Neural cell (in vitro differentiated cells): ENCODE measurements around the gene PLCB4. TPM values are rescaled to one million over a fixed set of nuclear protein-coding genes. Genes with fewer than 3 reads are reported as not detected.

Experiments used
- H2AFZ ChIP-seq: fragments of 200-600, 300-800 bp; sonication (generic), shearing (Covaris generic); 2 replicates; pipeline ENCODE4 v1.6.0; 2014; ENCODE audit warnings: low read depth, mild to moderate bottlenecking, antibody characterized with exemption, low read length, moderate library complexity
- H3F3A ChIP-seq: fragments of 200-600 bp; shearing (Covaris generic); 2 replicates; pipeline ENCODE4 v1.6.1; 2016; ENCODE audit warnings: mild to moderate bottlenecking, moderate library complexity, mixed read lengths, antibody characterized with exemption, low read length; ENCODE audit not compliant: insufficient read depth, poor library complexity, severe bottlenecking
- H3K27ac ChIP-seq: fragments of 200-600, 300-800 bp; sonication (generic), shearing (Covaris generic); 2 replicates; pipeline ENCODE4 v1.5.1; 2014; ENCODE audit warnings: mild to moderate bottlenecking, low read length, moderate library complexity
- H3K27me3 ChIP-seq: fragments of 300-800, 200-600 bp; sonication (generic), shearing (Covaris generic); 2 replicates; pipeline ENCODE4 v1.6.0; 2014; ENCODE audit warnings: mild to moderate bottlenecking, low read depth, low read length, moderate library complexity; ENCODE audit not compliant: insufficient read depth
- H3K36me3 ChIP-seq: fragments of 300-800, 200-600 bp; sonication (generic), shearing (Covaris generic); 2 replicates; pipeline ENCODE4 v1.5.1; 2014; ENCODE audit warnings: mild to moderate bottlenecking, antibody characterized with exemption, low read length, moderate library complexity; ENCODE audit not compliant: insufficient read depth
- H3K4me2 ChIP-seq: fragments of 300-800, 200-600 bp; sonication (generic), shearing (Covaris generic); 2 replicates; pipeline ENCODE4 v1.6.0; 2014; ENCODE audit warnings: mild to moderate bottlenecking, low read length
- H3K4me3 ChIP-seq: fragments of 300-800, 200-600 bp; sonication (generic), shearing (Covaris generic); 2 replicates; pipeline ENCODE4 v1.5.1; 2014; ENCODE audit warnings: mild to moderate bottlenecking, low read length, moderate library complexity
- H3K79me2 ChIP-seq: fragments of 200-600 bp; shearing (Covaris generic); replicated peaks from 2 replicates; pipeline ENCODE4 v1.6.0; 2014; ENCODE audit warnings: mild to moderate bottlenecking, low read length, moderate library complexity; ENCODE audit not compliant: insufficient read depth
- H3K9ac ChIP-seq: fragments of 300-800, 200-600 bp; sonication (generic), shearing (Covaris generic); 2 replicates; pipeline ENCODE4 v1.6.1; 2016; ENCODE audit warnings: mild to moderate bottlenecking, low read length, mixed read lengths
- H3K9me2 ChIP-seq: fragments of 200-600 bp; shearing (Covaris generic); 2 replicates; pipeline ENCODE4 v1.6.1; 2016; ENCODE audit warnings: mild to moderate bottlenecking, low read length, mixed read lengths; ENCODE audit not compliant: insufficient read depth
- H3K9me3 ChIP-seq: fragments of 200-600, 300-800 bp; sonication (generic), shearing (Covaris generic); 2 replicates; pipeline ENCODE4 v1.6.1; 2016; ENCODE audit warnings: mild to moderate bottlenecking, mixed run types, low read length, moderate library complexity, mixed read lengths
- H4K20me1 ChIP-seq: fragments of 200-600 bp; shearing (Covaris generic); 2 replicates; pipeline ENCODE4 v1.6.1; 2016; ENCODE audit warnings: mild to moderate bottlenecking, mixed run types; ENCODE audit not compliant: insufficient read depth
- EZH2 ChIP-seq: fragments of 200-600, 300-800 bp; shearing (Covaris generic), sonication (generic); IDR thresholded peaks from 2 replicates; pipeline ENCODE4 v1.6.1; 2014; ENCODE audit warnings: antibody characterized with exemption, low read length, borderline replicate concordance, mild to moderate bottlenecking; ENCODE audit not compliant: insufficient read depth, poor library complexity, severe bottlenecking
- MXI1 ChIP-seq: fragments of 450-650 bp; conservative IDR thresholded peaks from 2 replicates; pipeline ENCODE4 v1.6.1; 2014; ENCODE audit warnings: antibody characterized with exemption, mild to moderate bottlenecking; ENCODE audit not compliant: poor library complexity, severe bottlenecking
- POLR2AphosphoS5 ChIP-seq: IDR thresholded peaks from 2 replicates; pipeline ENCODE4 v1.6.1; 2012
- RAD21 ChIP-seq: fragments of 450-650 bp; conservative IDR thresholded peaks from 2 replicates; pipeline ENCODE4 v1.6.1; 2014; ENCODE audit warnings: antibody characterized with exemption, mild to moderate bottlenecking, moderate library complexity
- REST ChIP-seq: IDR thresholded peaks from 2 replicates; pipeline ENCODE4 v1.6.1; 2012; ENCODE audit warnings: borderline replicate concordance
- SMC3 ChIP-seq: fragments of 450-650 bp; conservative IDR thresholded peaks from 2 replicates; pipeline ENCODE4 v1.6.1; 2014; ENCODE audit warnings: antibody characterized with exemption, mild to moderate bottlenecking, moderate library complexity; ENCODE audit not compliant: poor library complexity
- TAF1 ChIP-seq: IDR thresholded peaks from 2 replicates; pipeline ENCODE4 v1.6.1; 2012; ENCODE audit warnings: low read depth
- polyA plus RNA-seq: library from polyadenylated mRNA; depleted of rRNA; stranded (reverse); fragments of >200 nt; gene quantifications from 2 replicates; pipeline ENCODE4 v1.2.3, GENCODE V29; 2014
- TF ChIP-seq, protein P1 (sequence below): fragments of 450-650 bp; IDR thresholded peaks from 2 replicates; pipeline ENCODE4 v1.5.1; 2014; ENCODE audit warnings: antibody characterized with exemption, mild to moderate bottlenecking, moderate library complexity; ENCODE audit not compliant: poor library complexity, severe bottlenecking

Gene PLCB4
- polyA plus RNA-seq, 1 donor from 2014 or later, result 13.1 TPM

- Histone ChIP-seq H3K36me3 (no peaks in the 10 kb centered on the region), H2AFZ (no peak overlapping the region), H3F3A (no peaks in the 10 kb centered on the region), H4K20me1 (no peaks in the 10 kb centered on the region), H3K9me2 (no peaks in the 10 kb centered on the region), H3K27me3 (no peaks in the 10 kb centered on the region), H3K79me2 (no peaks in the 10 kb centered on the region), H3K9ac (no peak overlapping the region), H3K9me3 (no peaks in the 10 kb centered on the region), H3K4me2 (no peak overlapping the region), H3K4me3 (no peak overlapping the region), H3K27ac (no peak overlapping the region)
- no peak for TF ChIP-seq SMC3
These were observed 17.4 kb upstream of the PLCB4 start for GRCh38 chr20:9051508-9051907.

- Histone ChIP-seq H3K27ac (no peak overlapping the region), H2AFZ (no peak overlapping the region), H3F3A (no peaks in the 10 kb centered on the region), H3K4me2 (no peak overlapping the region), H3K27me3 (no peaks in the 10 kb centered on the region), H3K36me3 (no peaks in the 10 kb centered on the region), H3K4me3 (no peak overlapping the region), H4K20me1 (no peaks in the 10 kb centered on the region), H3K9me3 (no peaks in the 10 kb centered on the region), H3K9me2 (no peaks in the 10 kb centered on the region), H3K9ac (no peak overlapping the region), H3K79me2 (no peaks in the 10 kb centered on the region)
- TF ChIP-seq RAD21 (no peak), MXI1 (no peak), POLR2AphosphoS5 (no peak), EZH2 (no peak), SMC3 (no peak)
- TF ChIP-seq, protein P1, sequence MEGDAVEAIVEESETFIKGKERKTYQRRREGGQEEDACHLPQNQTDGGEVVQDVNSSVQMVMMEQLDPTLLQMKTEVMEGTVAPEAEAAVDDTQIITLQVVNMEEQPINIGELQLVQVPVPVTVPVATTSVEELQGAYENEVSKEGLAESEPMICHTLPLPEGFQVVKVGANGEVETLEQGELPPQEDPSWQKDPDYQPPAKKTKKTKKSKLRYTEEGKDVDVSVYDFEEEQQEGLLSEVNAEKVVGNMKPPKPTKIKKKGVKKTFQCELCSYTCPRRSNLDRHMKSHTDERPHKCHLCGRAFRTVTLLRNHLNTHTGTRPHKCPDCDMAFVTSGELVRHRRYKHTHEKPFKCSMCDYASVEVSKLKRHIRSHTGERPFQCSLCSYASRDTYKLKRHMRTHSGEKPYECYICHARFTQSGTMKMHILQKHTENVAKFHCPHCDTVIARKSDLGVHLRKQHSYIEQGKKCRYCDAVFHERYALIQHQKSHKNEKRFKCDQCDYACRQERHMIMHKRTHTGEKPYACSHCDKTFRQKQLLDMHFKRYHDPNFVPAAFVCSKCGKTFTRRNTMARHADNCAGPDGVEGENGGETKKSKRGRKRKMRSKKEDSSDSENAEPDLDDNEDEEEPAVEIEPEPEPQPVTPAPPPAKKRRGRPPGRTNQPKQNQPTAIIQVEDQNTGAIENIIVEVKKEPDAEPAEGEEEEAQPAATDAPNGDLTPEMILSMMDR, result no peak
These were observed 16.8 kb upstream of the PLCB4 start for GRCh38 chr20:9052136-9052535.

GRCh38 chr20:9053108-9053507 lies 15.8 kb upstream of the PLCB4 start:
- Histone ChIP-seq H3K4me2 (no peak overlapping the region), H3K27ac (no peak overlapping the region), H3K27me3 (no peaks in the 10 kb centered on the region), H3K9me3 (no peaks in the 10 kb centered on the region), H4K20me1 (no peaks in the 10 kb centered on the region), H3K4me3 (no peak overlapping the region), H2AFZ (no peak overlapping the region), H3K9ac (no peak overlapping the region), H3F3A (no peaks in the 10 kb centered on the region), H3K36me3 (no peaks in the 10 kb centered on the region), H3K9me2 (no peaks in the 10 kb centered on the region), H3K79me2 (no peaks in the 10 kb centered on the region)
- TF ChIP-seq REST (no peak), RAD21 (no peak), TAF1 (no peak), MXI1 (no peak), EZH2 (no peak)
- TF ChIP-seq, protein P1, result no peak
